Uterus (tissue), 2 donors: ENCODE data around the gene KCNAB1.

Experiments used
- POLR2A ChIP-seq, 2 donors: fragments of 450-650 bp; IDR thresholded peaks; one replicate each; pipeline ENCODE4 v1.6.1; 2016; ENCODE audit warnings: antibody characterized with exemption in 2 of 2, mild to moderate bottlenecking in 1 of 2, moderate library complexity in 1 of 2
- TF ChIP-seq, protein P1 (sequence below), 4 experiments: fragments of 200-600 bp in 2 of 4; fragments of 450-650 bp in 2 of 4; sonication (generic) in 2 of 4; IDR thresholded peaks; one replicate each; pipeline ENCODE4 v1.5.1; 2016 to 2019; ENCODE audit warnings: antibody characterized with exemption in 4 of 4, mild to moderate bottlenecking in 2 of 4, moderate library complexity in 1 of 4

DNA sequence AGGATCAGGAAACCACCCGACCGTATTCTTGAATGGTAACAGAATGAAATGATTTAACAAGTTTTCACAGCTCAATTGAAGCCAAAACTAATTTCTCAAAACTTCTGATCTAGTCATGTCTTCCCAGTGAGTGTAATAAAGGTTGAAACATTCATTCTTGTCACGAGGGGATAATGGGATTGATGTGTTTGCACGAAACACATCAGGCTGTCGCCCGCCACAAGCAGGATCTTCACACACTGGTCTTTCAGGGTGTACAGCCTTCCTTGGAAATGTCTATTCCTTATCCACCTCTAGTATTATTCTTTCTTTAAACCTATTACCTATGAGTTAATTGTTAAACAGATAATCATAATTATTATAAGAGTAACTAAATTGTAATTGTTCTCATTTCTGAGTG, 94.3 kb downstream of the KCNAB1 start:
- no peak for TF ChIP-seq POLR2A (IDR thresholded peaks at IDR 0.05)
- TF ChIP-seq, protein P1, sequence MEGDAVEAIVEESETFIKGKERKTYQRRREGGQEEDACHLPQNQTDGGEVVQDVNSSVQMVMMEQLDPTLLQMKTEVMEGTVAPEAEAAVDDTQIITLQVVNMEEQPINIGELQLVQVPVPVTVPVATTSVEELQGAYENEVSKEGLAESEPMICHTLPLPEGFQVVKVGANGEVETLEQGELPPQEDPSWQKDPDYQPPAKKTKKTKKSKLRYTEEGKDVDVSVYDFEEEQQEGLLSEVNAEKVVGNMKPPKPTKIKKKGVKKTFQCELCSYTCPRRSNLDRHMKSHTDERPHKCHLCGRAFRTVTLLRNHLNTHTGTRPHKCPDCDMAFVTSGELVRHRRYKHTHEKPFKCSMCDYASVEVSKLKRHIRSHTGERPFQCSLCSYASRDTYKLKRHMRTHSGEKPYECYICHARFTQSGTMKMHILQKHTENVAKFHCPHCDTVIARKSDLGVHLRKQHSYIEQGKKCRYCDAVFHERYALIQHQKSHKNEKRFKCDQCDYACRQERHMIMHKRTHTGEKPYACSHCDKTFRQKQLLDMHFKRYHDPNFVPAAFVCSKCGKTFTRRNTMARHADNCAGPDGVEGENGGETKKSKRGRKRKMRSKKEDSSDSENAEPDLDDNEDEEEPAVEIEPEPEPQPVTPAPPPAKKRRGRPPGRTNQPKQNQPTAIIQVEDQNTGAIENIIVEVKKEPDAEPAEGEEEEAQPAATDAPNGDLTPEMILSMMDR (IDR thresholded peaks at IDR 0.05): no peak
